Measurements from ENCODE around the gene LMBR1.
"Not testable (repeated sequence)": the region's sequence is repeated elsewhere in the genome, so short reads cannot be mapped to it uniquely, and the experiment has no call there.

LMBR1 gene

DNA sequence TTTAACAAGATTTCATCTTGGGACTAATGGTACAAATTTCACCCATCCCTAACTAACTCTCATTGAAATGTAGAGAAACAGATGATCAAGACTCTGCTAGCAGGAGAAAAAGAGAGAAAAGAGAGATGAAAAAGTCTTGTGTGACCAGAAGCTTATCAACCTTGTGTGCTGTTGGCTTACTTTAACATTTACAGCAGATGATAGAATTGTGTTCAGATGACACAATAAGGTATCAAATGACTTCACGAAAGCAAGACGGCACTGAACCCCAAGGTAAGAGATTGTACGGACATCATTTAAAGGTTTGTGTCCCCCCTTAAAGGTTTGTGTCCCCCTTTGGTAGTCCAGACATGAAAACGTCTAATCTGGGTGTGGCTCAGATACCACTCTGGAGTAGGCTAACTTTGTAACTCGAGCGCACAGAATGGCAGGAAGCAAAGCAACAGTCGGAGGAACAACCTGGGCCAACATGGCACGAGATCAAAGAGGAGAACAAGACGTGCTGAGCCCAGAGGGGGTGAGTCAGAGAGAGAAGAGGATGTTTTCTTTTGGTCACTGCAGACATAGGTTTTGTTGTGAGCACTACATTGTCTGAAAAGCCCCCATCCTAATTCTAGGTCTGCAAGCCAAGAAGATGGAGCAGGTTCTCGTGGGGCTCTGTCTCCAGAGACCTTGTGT, 10.4 kb upstream of the LMBR1 start:
- DNase-seq: no peak

- DNase-seq: not testable (repeated sequence)
These were observed 7.1 kb upstream of the LMBR1 start for GRCh38 chr7:156900093-156900492.

GRCh38 chr7:156898938-156899337, 6.0 kb upstream of the LMBR1 start:
- no peak for DNase-seq

DNA sequence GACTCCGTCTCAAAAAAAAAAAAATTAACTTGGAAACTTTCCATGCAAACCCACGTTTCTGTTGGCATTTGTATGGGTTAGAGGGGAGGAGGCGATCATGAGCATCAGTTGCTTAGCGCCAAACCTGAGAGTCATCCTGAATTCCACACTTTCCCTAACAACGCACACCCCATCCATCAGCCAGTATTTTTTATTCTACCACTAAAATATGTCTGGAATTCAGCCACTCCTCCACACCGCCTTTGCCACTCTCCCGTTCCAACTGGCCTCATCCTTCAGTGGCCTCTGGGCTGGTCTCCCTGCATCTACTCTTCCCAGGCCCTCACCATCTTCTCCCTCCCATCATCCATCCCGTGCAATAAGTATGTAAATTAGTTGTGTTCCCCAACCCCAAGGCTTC, 4.7 kb upstream of the LMBR1 start:
- DNase-seq: no peak

GRCh38 chr7:156896388-156897022, 3.5 kb upstream of the LMBR1 start:
- DNase-seq: no peak

DNA sequence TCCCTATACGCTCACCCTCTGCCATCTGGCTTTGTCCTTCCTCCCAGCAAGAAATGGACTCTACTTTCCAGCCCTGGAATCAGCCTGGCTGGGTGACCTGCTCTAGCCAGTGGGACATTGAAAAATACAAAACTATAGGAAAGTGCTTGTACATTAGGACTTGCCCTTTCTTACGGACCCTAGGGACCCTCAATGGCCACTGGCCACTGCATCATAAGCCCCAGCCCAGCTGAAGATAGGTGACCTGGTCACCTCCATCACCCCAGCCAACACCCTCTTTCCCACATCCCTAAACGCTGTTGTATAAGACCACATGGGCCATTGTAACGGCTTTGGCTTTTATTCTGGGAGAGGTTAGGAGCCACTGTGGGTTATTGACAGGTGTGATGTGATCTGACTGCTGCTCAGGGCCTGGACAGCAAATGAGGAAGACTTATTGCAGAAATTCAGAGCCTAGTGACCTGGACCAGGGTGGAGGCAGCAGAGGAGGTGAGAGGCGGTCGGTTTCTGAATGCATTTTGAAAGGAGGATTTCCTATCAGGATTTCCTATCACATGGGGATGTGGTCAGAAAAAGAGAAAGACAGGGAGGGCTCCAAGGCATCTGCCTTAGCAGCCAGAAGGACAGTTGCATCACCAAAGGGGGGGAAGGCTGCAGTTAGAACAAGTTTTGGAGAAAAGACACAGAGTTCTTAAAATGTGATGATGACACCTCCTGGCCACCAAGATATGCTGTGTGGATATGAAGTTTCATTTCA, 2.2 kb upstream of the LMBR1 start:
- DNase-seq: no peak

- DNase-seq: no peak
These were observed 742 bp downstream of the LMBR1 start for GRCh38 chr7:156892081-156892800.

DNA sequence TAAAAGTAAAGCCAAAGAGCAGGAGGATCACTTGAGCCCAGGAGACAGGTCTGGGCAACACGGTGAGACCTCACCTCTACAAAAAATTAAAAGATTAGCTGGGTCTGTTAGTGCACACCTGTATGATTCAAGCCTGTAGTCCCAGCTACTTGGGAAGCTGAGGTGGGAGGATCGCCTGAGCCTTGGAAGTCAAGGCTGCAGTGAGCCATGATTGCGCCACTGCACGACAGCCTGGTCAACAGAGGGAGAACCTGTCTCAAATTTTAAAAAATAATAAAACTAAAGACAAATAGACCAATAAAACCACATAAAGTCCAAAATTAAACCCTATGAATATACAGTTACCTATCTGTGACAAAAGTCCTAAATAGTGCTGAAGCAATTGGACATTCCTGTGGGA, 3.2 kb downstream of the LMBR1 start:
- no peak for DNase-seq

DNA sequence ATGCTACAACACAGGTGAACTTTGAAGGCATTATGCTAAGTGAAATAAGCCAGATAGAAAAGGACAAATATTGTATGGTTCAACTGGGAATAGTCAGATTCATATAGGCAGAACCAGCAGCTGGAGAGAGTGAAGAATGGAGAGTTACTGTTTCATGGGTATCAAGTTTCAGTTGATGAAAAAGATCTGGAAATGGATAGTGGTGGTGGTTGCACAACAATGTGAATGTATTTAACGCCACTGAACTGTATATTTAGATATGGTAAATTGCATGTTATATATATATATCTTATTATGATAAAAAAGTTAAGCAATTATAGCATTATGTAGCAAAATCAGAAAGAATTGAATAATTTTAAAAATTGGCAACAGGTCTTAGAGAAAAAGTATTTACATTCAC, 3.9 kb downstream of the LMBR1 start:
- DNase-seq: no peak

- DNase-seq: no peak
These were observed 6.8 kb downstream of the LMBR1 start for GRCh38 chr7:156886020-156886795.

GRCh38 chr7:156881679-156882078, 11.3 kb downstream of the LMBR1 start:
- no peak for DNase-seq

DNA sequence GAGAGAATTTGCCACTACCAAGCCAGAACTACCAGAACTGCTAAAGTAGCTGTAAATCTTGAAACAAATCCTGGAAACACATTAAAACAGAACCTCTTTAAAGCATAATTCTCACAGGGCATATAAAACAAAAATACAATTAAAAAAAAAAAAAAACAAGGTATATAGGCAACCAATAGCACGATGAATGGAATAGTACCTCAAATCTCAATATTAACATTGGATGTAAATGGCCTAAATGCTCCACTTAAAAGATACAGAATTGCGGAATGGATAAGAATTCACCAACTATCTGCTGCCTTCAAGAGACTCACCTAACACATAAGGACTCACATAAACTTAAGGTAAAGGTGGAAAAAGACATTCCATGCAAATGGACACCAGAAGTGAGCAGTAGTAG, 17.2 kb downstream of the LMBR1 start:
- DNase-seq: no peak

DNA sequence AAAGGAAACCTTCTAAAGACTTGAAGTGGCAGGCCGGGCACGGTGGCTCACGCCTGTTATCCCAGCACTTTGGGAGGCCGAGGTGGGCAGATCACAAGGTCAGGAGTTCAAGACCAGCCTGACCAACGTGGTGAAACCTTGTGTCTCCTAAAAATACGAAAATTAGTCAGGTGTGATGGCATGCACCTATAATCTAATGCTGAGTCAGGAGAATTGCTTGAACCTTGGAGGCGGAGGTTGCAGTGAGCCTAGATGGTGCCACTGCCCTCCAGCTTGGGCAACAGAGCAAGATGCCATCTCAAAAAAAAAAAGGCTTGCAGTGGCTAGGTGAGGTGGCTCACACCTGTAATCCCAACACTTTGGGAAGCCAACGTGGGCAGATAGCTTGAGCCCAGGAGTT, 24.6 kb downstream of the LMBR1 start:
- not testable (repeated sequence) for DNase-seq

DNA sequence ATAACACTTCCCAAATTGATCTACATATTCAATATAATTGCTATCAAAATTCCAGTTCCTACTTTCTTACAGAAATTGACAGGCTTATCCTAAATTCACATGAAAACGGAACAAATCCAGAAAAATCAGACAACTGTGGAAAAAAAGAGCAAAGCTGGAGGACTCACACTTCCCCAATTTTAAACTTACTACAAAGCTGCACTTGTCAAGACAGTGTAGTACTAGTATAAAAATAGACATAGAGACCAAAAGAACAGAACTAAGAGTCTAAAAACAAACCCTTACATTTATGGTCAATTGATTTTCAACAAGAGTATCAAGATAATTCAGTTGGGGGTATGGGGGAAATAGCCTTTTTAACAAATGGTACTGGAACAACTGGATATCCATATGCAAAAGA, 27.5 kb downstream of the LMBR1 start:
- no peak for DNase-seq

DNA sequence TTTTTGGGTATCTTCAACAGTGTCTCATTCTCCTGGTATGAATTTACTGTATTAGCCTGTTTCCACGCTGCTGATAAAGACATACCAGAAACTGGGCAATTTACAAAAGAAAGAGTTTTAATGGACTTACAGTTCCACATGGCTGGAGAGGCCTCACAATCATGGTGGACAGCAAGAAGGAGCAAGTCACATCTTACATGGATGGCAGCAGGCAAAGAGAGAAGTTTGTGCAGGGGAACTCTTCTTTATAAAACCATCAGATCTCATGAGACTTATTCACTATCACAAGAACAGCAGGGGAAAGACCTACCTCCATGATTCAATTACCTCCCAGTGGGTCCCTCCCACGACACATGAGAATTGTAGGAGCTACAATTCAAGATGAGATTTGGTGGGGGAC, 31.0 kb downstream of the LMBR1 start:
- DNase-seq: not testable (repeated sequence)

GRCh38 chr7:156861212-156861611, 31.8 kb downstream of the LMBR1 start:
- no peak for DNase-seq

- DNase-seq: not testable (repeated sequence)
These were observed 32.9 kb downstream of the LMBR1 start for GRCh38 chr7:156860099-156860498.

DNA sequence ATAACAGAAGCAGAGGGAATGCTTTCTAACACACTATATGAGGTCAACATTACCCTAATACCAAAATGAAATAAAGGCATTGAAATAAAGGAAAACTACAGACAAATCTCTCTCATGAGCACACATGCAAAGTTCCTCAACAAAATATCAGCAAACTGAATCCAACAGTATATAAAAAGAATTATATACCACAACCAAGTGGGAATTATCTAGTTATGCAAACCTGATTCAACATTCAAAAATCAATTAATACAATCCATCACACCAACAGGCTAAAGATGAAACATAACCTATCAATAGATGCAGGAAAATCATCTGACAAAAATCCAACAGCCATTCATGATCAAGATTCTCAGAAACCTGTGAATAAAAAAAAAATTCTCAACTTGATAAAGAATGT, 34.5 kb downstream of the LMBR1 start:
- no peak for DNase-seq

- DNase-seq: no peak
These were observed 35.2 kb downstream of the LMBR1 start for GRCh38 chr7:156857757-156858156.

DNA sequence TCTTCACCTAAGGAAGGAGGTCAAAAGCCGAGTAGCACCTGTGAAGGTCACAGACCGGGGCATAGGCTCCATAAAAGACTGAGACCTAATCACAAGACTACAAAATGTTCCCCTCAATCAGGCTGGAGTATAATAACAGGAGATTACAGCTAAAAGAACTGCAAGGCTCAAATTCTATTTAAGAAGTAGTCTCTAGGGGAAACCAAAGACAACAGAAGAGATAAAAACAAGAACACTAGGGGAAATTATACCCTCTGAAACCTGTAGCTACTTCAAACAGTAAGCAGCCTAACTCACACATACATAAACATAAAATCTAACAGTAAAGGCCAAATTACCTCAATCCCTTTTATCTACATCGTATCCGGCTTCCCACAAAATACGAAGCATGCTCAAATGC, 38.3 kb downstream of the LMBR1 start:
- no peak for DNase-seq

DNA sequence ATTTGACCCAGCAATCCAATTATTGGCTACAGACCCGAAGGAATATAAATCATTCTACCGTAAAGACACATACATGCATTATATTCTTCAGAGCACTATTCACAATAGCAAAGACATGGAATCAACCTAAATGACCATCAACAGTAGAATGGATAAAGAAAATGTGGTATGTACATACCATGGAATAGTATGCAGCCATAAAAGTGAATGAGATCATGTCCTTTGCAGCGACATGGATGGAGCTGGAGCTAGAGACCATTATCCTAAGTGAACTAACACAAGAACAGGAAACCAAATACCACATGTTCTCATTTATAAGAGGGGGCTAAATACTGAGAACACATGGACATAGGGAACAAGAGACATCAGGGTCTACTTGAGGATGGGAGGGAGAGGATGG, 44.0 kb downstream of the LMBR1 start:
- no peak for DNase-seq

GRCh38 chr7:156845379-156846101, 47.4 kb downstream of the LMBR1 start:
- DNase-seq: no peak

Measured in midbrain (tissue), 1 donor.